ENCODE data around the gene RAB18. TPM values are rescaled to one million over a fixed set of nuclear protein-coding genes. Genes with fewer than 3 reads are reported as not detected.

Gene RAB18
- total RNA-seq, 1 donor from 2014 or later = 162 TPM

- Histone ChIP-seq H3K4me2 (ENCODE audit: low read length) (no peak overlapping the region), H3K79me2 (ENCODE audit: insufficient read depth, low read length) (peaks cover 80% of the 10 kb centered on the region), H3K9ac (ENCODE audit: low read length) (no peak overlapping the region), H3K9me3 (ENCODE audit: insufficient read depth, low read depth, low read length) (no peaks in the 10 kb centered on the region), H2AFZ (ENCODE audit: low read depth, low read length) (no peak overlapping the region), H3K36me3 (ENCODE audit: insufficient read depth, low read length) (peaks cover 14% of the 10 kb centered on the region), H4K20me1 (ENCODE audit: insufficient read depth, low read length) (peaks cover 45% of the 10 kb centered on the region), H3K27ac (ENCODE audit: low read depth, low read length) (no peak overlapping the region), H3K4me3 (ENCODE audit: insufficient read depth, low read depth, low read length) (no peak overlapping the region), H3K27me3 (ENCODE audit: insufficient read depth, low read length) (no peaks in the 10 kb centered on the region), H3K4me1 (ENCODE audit: insufficient read depth, low read length) (no peaks in the 10 kb centered on the region)
- Mint-ChIP-seq H3K27me3 (ENCODE audit: low read depth, unreplicated experiment) (no peaks in the 10 kb centered on the region), H3K4me1 (ENCODE audit: low read depth, unreplicated experiment) (peaks cover 21% of the 10 kb centered on the region), H3K27ac (ENCODE audit: unreplicated experiment) (no peak overlapping the region), H3K4me3 (ENCODE audit: unreplicated experiment) (no peak overlapping the region), H3K9me3 (ENCODE audit: unreplicated experiment) (no peaks in the 10 kb centered on the region), H3K36me3 (ENCODE audit: low read depth, unreplicated experiment) (peaks cover 1% of the 10 kb centered on the region)
- DNase-seq (ENCODE audit: low read depth) (no peak), FAIRE-seq (no peak)
- TF ChIP-seq CTCF (IDR thresholded peaks at IDR 0.05; ENCODE audit: insufficient read depth, low read depth, low read length) = no peak
- TF ChIP-seq EZH2 (IDR thresholded peaks at IDR 0.05; ENCODE audit: insufficient read depth, low read length) = no peak
These were observed 26.4 kb downstream of the RAB18 start for GRCh38 chr10:27530477-27530876.

GRCh38 chr10:27531336-27531847 is 27.3 kb downstream of the RAB18 start:
- no peak overlapping the region for H3K9ac ChIP-seq (ENCODE audit: low read length)
- no peaks in the 10 kb centered on the region for H3K4me1 ChIP-seq (ENCODE audit: insufficient read depth, low read length)
- Mint-ChIP-seq H3K4me3 (ENCODE audit: unreplicated experiment) (no peak overlapping the region), H3K9me3 (ENCODE audit: unreplicated experiment) (no peaks in the 10 kb centered on the region), H3K27ac (ENCODE audit: unreplicated experiment) (peak overlapping the region; percentile 8), H3K4me1 (ENCODE audit: low read depth, unreplicated experiment) (peaks cover 16% of the 10 kb centered on the region), H3K27me3 (ENCODE audit: low read depth, unreplicated experiment) (no peaks in the 10 kb centered on the region), H3K36me3 (ENCODE audit: low read depth, unreplicated experiment) (peaks cover 1% of the 10 kb centered on the region)
- no peaks in the 10 kb centered on the region for H3K27me3 ChIP-seq (ENCODE audit: insufficient read depth, low read length)
- no peak overlapping the region for H2AFZ ChIP-seq (ENCODE audit: low read depth, low read length)
- no peak overlapping the region for H3K4me3 ChIP-seq (ENCODE audit: insufficient read depth, low read depth, low read length)
- FAIRE-seq = no peak
- peaks cover 14% of the 10 kb centered on the region for H3K36me3 ChIP-seq (ENCODE audit: insufficient read depth, low read length)
- no peak overlapping the region for H3K27ac ChIP-seq (ENCODE audit: low read depth, low read length)
- H3K9me3 ChIP-seq (ENCODE audit: insufficient read depth, low read depth, low read length) = no peaks in the 10 kb centered on the region
- peaks cover 43% of the 10 kb centered on the region for H4K20me1 ChIP-seq (ENCODE audit: insufficient read depth, low read length)
- no peak overlapping the region for H3K4me2 ChIP-seq (ENCODE audit: low read length)
- no peak for DNase-seq (ENCODE audit: low read depth)
- H3K79me2 ChIP-seq (ENCODE audit: insufficient read depth, low read length) = peaks cover 71% of the 10 kb centered on the region
- no peak for TF ChIP-seq EZH2 (IDR thresholded peaks at IDR 0.05; ENCODE audit: insufficient read depth, low read length)
- no peak for TF ChIP-seq CTCF (IDR thresholded peaks at IDR 0.05; ENCODE audit: insufficient read depth, low read depth, low read length)

GRCh38 chr10:27534161-27534700 is 30.1 kb downstream of the RAB18 start:
- no peaks in the 10 kb centered on the region for H3K36me3 Mint-ChIP-seq (ENCODE audit: low read depth, unreplicated experiment)
- DNase-seq (ENCODE audit: low read depth) (no peak), FAIRE-seq (no peak)
- Histone ChIP-seq H4K20me1 (ENCODE audit: insufficient read depth, low read length) (peaks cover 35% of the 10 kb centered on the region), H3K4me3 (ENCODE audit: insufficient read depth, low read depth, low read length) (no peak overlapping the region), H3K9me3 (ENCODE audit: insufficient read depth, low read depth, low read length) (no peaks in the 10 kb centered on the region), H3K27me3 (ENCODE audit: insufficient read depth, low read length) (no peaks in the 10 kb centered on the region), H3K36me3 (ENCODE audit: insufficient read depth, low read length) (peaks cover 28% of the 10 kb centered on the region), H3K4me1 (ENCODE audit: insufficient read depth, low read length) (no peaks in the 10 kb centered on the region), H3K27ac (ENCODE audit: low read depth, low read length) (no peak overlapping the region), H2AFZ (ENCODE audit: low read depth, low read length) (no peak overlapping the region), H3K79me2 (ENCODE audit: insufficient read depth, low read length) (peaks cover 43% of the 10 kb centered on the region), H3K4me2 (ENCODE audit: low read length) (no peak overlapping the region), H3K9ac (ENCODE audit: low read length) (no peak overlapping the region)
- H3K4me3 Mint-ChIP-seq (ENCODE audit: unreplicated experiment) = no peak overlapping the region
- no peak overlapping the region for H3K27ac Mint-ChIP-seq (ENCODE audit: unreplicated experiment)
- H3K4me1 Mint-ChIP-seq (ENCODE audit: low read depth, unreplicated experiment) = peaks cover 6% of the 10 kb centered on the region
- TF ChIP-seq EZH2 (IDR thresholded peaks at IDR 0.05; ENCODE audit: insufficient read depth, low read length) (no peak), CTCF (IDR thresholded peaks at IDR 0.05; ENCODE audit: insufficient read depth, low read depth, low read length) (no peak)
- no peaks in the 10 kb centered on the region for H3K27me3 Mint-ChIP-seq (ENCODE audit: low read depth, unreplicated experiment)
- no peaks in the 10 kb centered on the region for H3K9me3 Mint-ChIP-seq (ENCODE audit: unreplicated experiment)

Measured in astrocyte (in vitro differentiated cells and primary cell).